Measurements from ENCODE around the gene PRR7.

Gene PRR7

GRCh38 chr5:177427919-177428573 is 18.6 kb upstream of the PRR7 start:
- Histone ChIP-seq H2AFZ (ENCODE audit: low read depth, low read length) (no peak overlapping the region), H3K27me3 (ENCODE audit: insufficient read depth, low read length) (no peaks in the 10 kb centered on the region), H3K4me1 (ENCODE audit: insufficient read depth, low read length) (peaks cover 18% of the 10 kb centered on the region), H3K36me3 (ENCODE audit: insufficient read depth, low read length) (peaks cover 16% of the 10 kb centered on the region), H3K9me3 (ENCODE audit: low read length) (no peaks in the 10 kb centered on the region), H3K4me3 (ENCODE audit: low read length) (peak overlapping the region; percentile 79)

DNA sequence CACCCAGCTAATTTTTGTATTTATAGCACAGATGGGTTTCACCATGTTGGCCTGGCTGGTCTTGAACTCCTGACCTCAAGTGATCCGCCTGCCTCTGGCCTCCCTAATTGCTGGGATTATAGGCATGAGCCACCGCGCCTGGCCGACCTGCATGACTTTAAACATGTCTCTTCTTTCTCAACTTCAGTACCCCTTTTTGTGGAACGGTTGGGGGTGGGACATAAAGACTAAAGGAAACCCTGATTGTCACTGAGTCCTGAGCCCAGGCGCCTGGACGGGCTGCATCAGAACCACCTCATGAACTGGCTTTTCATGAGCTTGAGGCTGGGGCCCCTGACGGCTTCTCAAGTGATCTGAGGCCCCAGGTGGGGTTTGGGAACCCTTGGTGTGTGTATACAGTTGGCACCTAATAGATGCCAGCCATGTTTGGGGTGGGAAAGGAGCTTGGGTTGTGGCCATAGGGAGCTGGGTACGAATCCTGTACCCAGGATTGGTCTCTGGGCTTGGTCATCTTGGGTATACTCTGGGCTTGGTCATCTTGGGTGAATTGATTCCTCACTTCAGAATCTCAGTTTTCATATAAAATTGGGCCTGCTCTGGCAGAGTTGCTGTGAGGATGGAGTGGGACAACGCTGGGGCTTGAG is 17.9 kb upstream of the PRR7 start:
- Histone ChIP-seq H3K27me3 (ENCODE audit: insufficient read depth, low read length) (no peaks in the 10 kb centered on the region), H3K4me3 (ENCODE audit: low read length) (no peak overlapping the region), H2AFZ (ENCODE audit: low read depth, low read length) (no peak overlapping the region), H3K4me1 (ENCODE audit: insufficient read depth, low read length) (peaks cover 18% of the 10 kb centered on the region), H3K9me3 (ENCODE audit: low read length) (no peaks in the 10 kb centered on the region), H3K36me3 (ENCODE audit: insufficient read depth, low read length) (peaks cover 22% of the 10 kb centered on the region)

- Histone ChIP-seq H3K27me3 (ENCODE audit: insufficient read depth, low read length) (no peaks in the 10 kb centered on the region), H3K4me1 (ENCODE audit: insufficient read depth, low read length) (peaks cover 18% of the 10 kb centered on the region)
Measured at GRCh38 chr5:177429248-177430040, 17.2 kb upstream of the PRR7 start.

DNA sequence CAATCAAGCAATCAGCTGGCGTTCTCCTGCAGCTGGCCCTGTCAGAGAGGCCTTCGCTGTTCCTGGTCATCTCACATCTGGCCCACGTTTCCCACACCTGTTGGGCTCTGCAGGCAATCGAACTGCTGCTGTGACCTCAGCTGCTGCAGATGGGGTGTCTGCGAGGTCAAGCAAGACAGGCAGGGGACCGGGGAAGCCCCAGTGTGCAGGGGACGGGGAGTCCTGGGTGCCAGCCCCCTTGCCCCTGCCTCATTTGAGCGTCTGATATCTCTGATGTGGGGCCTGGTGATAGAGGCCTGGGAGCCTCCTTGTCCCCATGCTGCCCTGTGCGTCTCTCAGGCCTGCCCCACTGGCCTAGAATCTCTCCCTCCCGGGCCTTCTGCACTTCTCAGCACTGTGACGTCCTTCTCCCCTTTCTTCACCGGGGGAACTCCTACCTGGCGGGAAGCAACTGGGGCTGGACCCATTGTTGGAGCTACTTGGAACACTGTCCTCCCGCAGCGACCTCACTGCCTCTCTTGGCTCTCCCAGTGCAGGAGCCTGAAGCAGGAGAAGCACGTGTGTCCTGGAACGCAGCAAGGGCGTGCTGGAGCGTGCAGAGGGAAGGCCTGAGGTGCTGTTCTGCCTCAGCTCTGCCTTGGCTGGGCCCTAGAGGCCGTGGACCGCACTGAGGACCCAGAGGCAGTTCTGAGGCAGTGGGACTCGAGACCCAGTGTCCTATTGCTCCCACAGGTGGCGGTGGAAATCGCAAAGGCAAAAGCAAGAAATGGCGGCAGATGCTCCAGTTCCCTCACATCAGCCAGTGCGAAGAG is 16.3 kb upstream of the PRR7 start:
- H3K27me3 ChIP-seq (ENCODE audit: insufficient read depth, low read length), result no peaks in the 10 kb centered on the region
- peaks cover 34% of the 10 kb centered on the region for H3K36me3 ChIP-seq (ENCODE audit: insufficient read depth, low read length)
- no peak overlapping the region for H3K4me3 ChIP-seq (ENCODE audit: low read length)
- peaks cover 16% of the 10 kb centered on the region for H3K4me1 ChIP-seq (ENCODE audit: insufficient read depth, low read length)
- H2AFZ ChIP-seq (ENCODE audit: low read depth, low read length), result no peak overlapping the region
- H3K9me3 ChIP-seq (ENCODE audit: low read length), result no peaks in the 10 kb centered on the region

More at GRCh38 chr5:177429248-177430040, 17.2 kb upstream of the PRR7 start:
- no peak overlapping the region for H2AFZ ChIP-seq (ENCODE audit: low read depth, low read length)
- peaks cover 29% of the 10 kb centered on the region for H3K36me3 ChIP-seq (ENCODE audit: insufficient read depth, low read length)
- H3K4me3 ChIP-seq (ENCODE audit: low read length), result no peak overlapping the region
- no peaks in the 10 kb centered on the region for H3K9me3 ChIP-seq (ENCODE audit: low read length)

DNA sequence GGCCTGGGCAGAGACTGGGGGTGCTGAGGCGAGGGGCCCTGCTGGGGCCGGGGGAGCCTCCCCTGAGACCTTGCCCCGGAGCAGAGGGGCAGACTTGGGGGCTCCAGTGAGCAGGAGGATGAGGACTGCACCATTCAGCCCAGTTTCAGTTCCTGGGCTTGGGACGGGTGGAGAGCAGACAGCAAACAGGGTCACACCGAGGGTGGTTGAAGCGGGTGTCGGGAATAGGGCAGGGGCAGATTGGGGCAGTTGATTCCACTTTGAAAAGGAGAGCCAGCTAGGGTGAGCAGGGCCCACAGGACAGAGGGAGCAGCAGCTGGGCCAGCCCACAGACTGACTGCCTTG is 15.7 kb upstream of the PRR7 start:
- Histone ChIP-seq H3K4me1 (ENCODE audit: insufficient read depth, low read length) (peaks cover 12% of the 10 kb centered on the region), H3K27me3 (ENCODE audit: insufficient read depth, low read length) (no peaks in the 10 kb centered on the region), H3K36me3 (ENCODE audit: insufficient read depth, low read length) (peaks cover 40% of the 10 kb centered on the region), H3K4me3 (ENCODE audit: low read length) (no peak overlapping the region), H2AFZ (ENCODE audit: low read depth, low read length) (no peak overlapping the region), H3K9me3 (ENCODE audit: low read length) (no peaks in the 10 kb centered on the region)

GRCh38 chr5:177431317-177432142 is 15.1 kb upstream of the PRR7 start:
- H3K4me3 ChIP-seq (ENCODE audit: low read length), result no peak overlapping the region
- H3K36me3 ChIP-seq (ENCODE audit: insufficient read depth, low read length), result peaks cover 41% of the 10 kb centered on the region
- no peaks in the 10 kb centered on the region for H3K27me3 ChIP-seq (ENCODE audit: insufficient read depth, low read length)
- no peaks in the 10 kb centered on the region for H3K9me3 ChIP-seq (ENCODE audit: low read length)
- H3K4me1 ChIP-seq (ENCODE audit: insufficient read depth, low read length), result peaks cover 12% of the 10 kb centered on the region
- no peak overlapping the region for H2AFZ ChIP-seq (ENCODE audit: low read depth, low read length)

DNA sequence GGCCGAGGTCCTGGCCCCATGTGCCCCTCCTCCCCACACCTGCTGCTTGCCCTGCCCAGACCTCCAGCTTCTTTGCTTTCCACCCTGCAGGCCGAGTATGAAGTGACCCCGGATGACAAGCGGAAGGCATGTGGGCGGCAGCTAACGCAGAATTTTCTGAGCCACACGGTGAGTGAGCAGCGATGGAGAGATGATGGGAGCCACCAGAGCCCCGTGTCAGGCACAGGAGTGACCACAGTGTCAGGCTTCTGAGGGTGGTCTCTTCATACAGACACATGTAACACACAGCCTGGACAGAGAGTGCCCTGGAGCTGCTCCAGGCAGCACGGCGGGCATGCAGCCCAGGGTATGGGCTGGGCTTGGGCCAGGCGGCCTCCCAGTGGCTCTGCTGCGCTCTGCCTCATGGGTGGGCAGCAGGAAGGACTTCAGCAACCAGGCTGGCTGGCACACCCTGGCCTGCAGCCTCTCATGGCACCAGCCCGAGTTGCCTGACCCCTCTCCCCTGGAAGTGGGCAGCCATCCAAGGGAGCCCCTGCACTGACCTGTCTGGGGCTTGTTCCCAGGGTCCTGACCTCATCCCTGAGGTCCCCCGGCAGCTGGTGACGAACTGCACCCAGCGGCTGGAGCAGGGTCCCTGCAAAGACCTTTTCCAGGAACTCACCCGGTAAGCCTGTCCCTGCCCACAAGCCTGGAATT is 14.3 kb upstream of the PRR7 start:
- H3K4me1 ChIP-seq (ENCODE audit: insufficient read depth, low read length), result peaks cover 9% of the 10 kb centered on the region
- no peaks in the 10 kb centered on the region for H3K27me3 ChIP-seq (ENCODE audit: insufficient read depth, low read length)
- H3K36me3 ChIP-seq (ENCODE audit: insufficient read depth, low read length), result peaks cover 45% of the 10 kb centered on the region
- no peak overlapping the region for H3K4me3 ChIP-seq (ENCODE audit: low read length)
- H3K9me3 ChIP-seq (ENCODE audit: low read length), result no peaks in the 10 kb centered on the region
- no peak overlapping the region for H2AFZ ChIP-seq (ENCODE audit: low read depth, low read length)

DNA sequence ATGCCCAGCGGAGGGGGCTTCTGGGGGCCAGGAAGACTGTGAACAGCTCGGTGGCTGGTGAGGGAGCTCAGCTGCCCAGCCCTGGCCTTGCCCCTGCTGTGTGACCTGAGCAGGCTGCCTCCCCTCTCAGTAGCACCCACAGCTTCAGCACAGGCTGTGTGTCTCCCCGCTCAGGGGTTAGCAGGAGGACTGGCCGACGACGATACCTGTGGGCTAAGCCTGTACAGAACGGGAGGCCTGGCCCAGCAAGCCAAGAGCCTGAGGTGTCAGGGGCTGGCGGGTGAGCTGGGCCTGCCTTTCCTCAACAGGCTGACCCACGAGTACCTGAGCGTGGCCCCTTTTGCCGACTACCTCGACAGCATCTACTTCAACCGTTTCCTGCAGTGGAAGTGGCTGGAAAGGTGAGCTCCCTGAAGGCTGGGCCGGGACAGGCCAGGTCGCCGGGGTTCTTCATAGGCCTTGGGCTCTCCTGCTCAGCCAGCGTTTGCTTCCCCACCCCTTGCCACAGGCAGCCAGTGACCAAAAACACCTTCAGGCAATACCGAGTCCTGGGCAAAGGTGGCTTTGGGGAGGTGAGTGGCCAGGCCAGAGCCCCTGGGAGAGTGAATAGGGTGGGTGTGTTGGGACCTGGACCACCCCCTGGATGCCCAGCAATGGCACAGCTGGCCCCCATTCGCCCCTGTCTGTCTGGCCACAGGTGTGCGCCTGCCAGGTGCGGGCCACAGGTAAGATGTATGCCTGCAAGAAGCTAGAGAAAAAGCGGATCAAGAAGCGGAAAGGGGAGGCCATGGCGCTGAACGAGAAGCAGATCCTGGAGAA is 13.6 kb upstream of the PRR7 start:
- Histone ChIP-seq H2AFZ (ENCODE audit: low read depth, low read length) (no peak overlapping the region), H3K4me3 (ENCODE audit: low read length) (no peak overlapping the region), H3K4me1 (ENCODE audit: insufficient read depth, low read length) (peaks cover 2% of the 10 kb centered on the region), H3K36me3 (ENCODE audit: insufficient read depth, low read length) (peaks cover 50% of the 10 kb centered on the region), H3K9me3 (ENCODE audit: low read length) (no peaks in the 10 kb centered on the region), H3K27me3 (ENCODE audit: insufficient read depth, low read length) (no peaks in the 10 kb centered on the region)

DNA sequence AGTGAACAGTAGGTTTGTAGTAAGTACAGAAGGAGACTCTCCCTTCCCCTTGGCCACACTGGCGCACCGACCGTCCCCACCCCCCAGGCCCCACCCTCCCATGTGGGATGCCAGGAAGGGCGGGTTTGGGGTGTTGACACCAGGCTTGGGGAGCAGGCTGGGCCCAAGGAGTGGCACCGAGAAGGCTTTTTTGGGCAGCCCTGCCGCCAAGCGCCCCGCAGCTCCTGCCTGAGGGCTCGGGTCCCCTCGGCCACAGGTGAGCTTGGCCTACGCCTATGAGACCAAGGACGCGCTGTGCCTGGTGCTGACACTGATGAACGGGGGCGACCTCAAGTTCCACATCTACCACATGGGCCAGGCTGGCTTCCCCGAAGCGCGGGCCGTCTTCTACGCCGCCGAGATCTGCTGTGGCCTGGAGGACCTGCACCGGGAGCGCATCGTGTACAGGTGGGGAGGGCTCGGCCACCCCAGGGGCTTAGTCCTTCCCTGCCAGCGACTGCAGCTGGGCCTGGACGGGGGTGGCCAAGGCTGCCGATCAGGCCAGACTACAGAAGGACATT is 12.9 kb upstream of the PRR7 start:
- H3K4me3 ChIP-seq (ENCODE audit: low read length), result no peak overlapping the region
- no peak overlapping the region for H2AFZ ChIP-seq (ENCODE audit: low read depth, low read length)
- peaks cover 56% of the 10 kb centered on the region for H3K36me3 ChIP-seq (ENCODE audit: insufficient read depth, low read length)
- H3K9me3 ChIP-seq (ENCODE audit: low read length), result no peaks in the 10 kb centered on the region
- no peaks in the 10 kb centered on the region for H3K27me3 ChIP-seq (ENCODE audit: insufficient read depth, low read length)
- H3K4me1 ChIP-seq (ENCODE audit: insufficient read depth, low read length), result no peaks in the 10 kb centered on the region

DNA sequence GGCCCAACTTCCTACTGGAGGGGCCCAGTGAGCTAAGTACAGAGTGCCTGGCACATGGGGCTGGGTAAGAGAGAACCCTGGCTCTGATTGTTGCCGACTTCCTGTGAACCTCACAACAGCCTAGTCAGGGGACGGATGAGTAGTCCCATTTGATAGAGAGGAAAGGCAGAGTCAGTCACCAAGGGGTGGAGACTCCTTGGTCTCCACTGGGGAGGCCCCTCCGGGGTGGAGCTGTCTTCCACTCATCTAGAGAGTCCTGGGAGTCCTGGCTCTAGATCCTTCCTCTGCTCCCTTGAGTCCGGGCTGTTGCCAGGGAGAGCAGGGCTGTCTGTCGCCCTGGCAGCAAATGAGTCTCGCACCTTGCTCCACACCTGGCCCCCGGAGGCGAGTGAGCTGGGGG is 12.2 kb upstream of the PRR7 start:
- peaks cover 58% of the 10 kb centered on the region for H3K36me3 ChIP-seq (ENCODE audit: insufficient read depth, low read length)
- H3K9me3 ChIP-seq (ENCODE audit: low read length), result no peaks in the 10 kb centered on the region
- no peak overlapping the region for H2AFZ ChIP-seq (ENCODE audit: low read depth, low read length)
- no peaks in the 10 kb centered on the region for H3K27me3 ChIP-seq (ENCODE audit: insufficient read depth, low read length)
- no peak overlapping the region for H3K4me3 ChIP-seq (ENCODE audit: low read length)
- no peaks in the 10 kb centered on the region for H3K4me1 ChIP-seq (ENCODE audit: insufficient read depth, low read length)

Data from neuron (in vitro differentiated cells).